Midbrain (tissue), 1 donor: ENCODE results near the gene ZNF738.

ENCODE experiments used
- DNase-seq: peaks from one replicate; lab custom pipeline; 2025; lab: John Stamatoyannopoulos, UW

Gene ZNF738

GRCh38 chr19:21423057-21424041, 64.5 kb downstream of the ZNF738 start:
- DNase-seq: no peak
